K562 (cell line): Measurements from ENCODE around the gene DNAH1. TPM values are rescaled to one million over a fixed set of nuclear protein-coding genes. Genes with fewer than 3 reads are reported as not detected.

Source experiments
- CBFA2T2 ChIP-seq: fragments of 450-650 bp; conservative IDR thresholded peaks from 2 replicates; pipeline ENCODE4 v1.6.1; 2017; ENCODE audit warnings: mild to moderate bottlenecking
- CBX2 ChIP-seq: fragments of 200-600 bp; sonication (generic); IDR thresholded peaks from one replicate; pipeline ENCODE4 v1.6.1; 2012; ENCODE audit warnings: mild to moderate bottlenecking, low read length, inconsistent platforms; ENCODE audit not compliant: insufficient read depth, poor library complexity, severe bottlenecking
- CCAR2 ChIP-seq: fragments of 200-400 bp; formaldehyde crosslinking; IDR thresholded peaks from 2 replicates; pipeline ENCODE4 v1.6.1; 2017; ENCODE audit warnings: mild to moderate bottlenecking, low read depth, low read length
- CHD4 ChIP-seq: fragments of 200-600 bp; sonication (generic); IDR thresholded peaks from 3 replicates; pipeline ENCODE4 v1.6.1; 2012; ENCODE audit warnings: low read depth, mild to moderate bottlenecking, mixed read lengths, low read length, inconsistent platforms; ENCODE audit not compliant: insufficient read depth, insufficient replicate concordance, poor library complexity, severe bottlenecking
- ELF4 ChIP-seq: fragments of 450-650 bp; formaldehyde crosslinking; IDR thresholded peaks from 2 replicates; pipeline ENCODE4 v1.4.0; 2022; ENCODE audit warnings: missing genetic modification characterization
- FIP1L1 ChIP-seq: fragments of 200-400 bp; formaldehyde crosslinking; IDR thresholded peaks from 2 replicates; pipeline ENCODE4 v1.6.1; 2018; ENCODE audit warnings: mild to moderate bottlenecking, low read depth, low read length; ENCODE audit not compliant: poor library complexity, severe bottlenecking
- GABPB1 ChIP-seq: sonication (generic); formaldehyde crosslinking; IDR thresholded peaks from 2 replicates; pipeline ENCODE4 v1.8.0; 2022; ENCODE audit warnings: mild to moderate bottlenecking, missing genetic modification reagents
- HDAC6 ChIP-seq: IDR thresholded peaks from 2 replicates; pipeline ENCODE4 v1.6.1; 2012; ENCODE audit warnings: low read depth, mild to moderate bottlenecking, control low read depth, inconsistent platforms, low read length, moderate library complexity
- HMGN3 ChIP-seq: IDR thresholded peaks from 2 replicates; pipeline ENCODE4 v1.6.1; 2011; ENCODE audit warnings: borderline replicate concordance, low read depth, mild to moderate bottlenecking, mixed read lengths, low read length; ENCODE audit not compliant: insufficient read length; ENCODE audit errors: extremely low read depth
- NFIC ChIP-seq: fragments of 450-650 bp; IDR thresholded peaks from 2 replicates; pipeline ENCODE4 v1.6.1; 2017; ENCODE audit warnings: mild to moderate bottlenecking, inconsistent platforms
- NR4A1 ChIP-seq, 2 experiments: fragments of 250-450 bp in 1 of 2; fragments of 450-650 bp in 1 of 2; sonication (Bioruptor Pico) in 1 of 2; IDR thresholded peaks; 2 replicates each; pipeline versions ENCODE4 v1.4.0 to v1.6.1; 2016 to 2020; ENCODE audit warnings: mild to moderate bottlenecking in 2 of 2, missing compliant biosample characterization in 1 of 2, missing genetic modification characterization in 1 of 2, moderate library complexity in 1 of 2
- RBM22 ChIP-seq: fragments of 200-400 bp; formaldehyde crosslinking; IDR thresholded peaks from 2 replicates; pipeline ENCODE4 v1.6.1; 2018; ENCODE audit warnings: low read length, low read depth; ENCODE audit not compliant: poor library complexity, severe bottlenecking
- RCOR1 ChIP-seq, 2 experiments: IDR thresholded peaks; 2 replicates each; pipeline ENCODE4 v1.6.1; 2012; ENCODE audit warnings: low read depth in 2 of 2, low read length in 2 of 2, borderline replicate concordance in 1 of 2, improper control_type of control experiment in 1 of 2
- RUNX1 ChIP-seq: sonication (generic); IDR thresholded peaks from 2 replicates; pipeline ENCODE4 v1.6.1; 2016; ENCODE audit warnings: antibody characterized with exemption, low read depth
- SRF ChIP-seq, 2 experiments: fragments of 250-450, 450-650 bp in 1 of 2; sonication (Bioruptor Pico) in 1 of 2; sonication (generic) in 1 of 2; formaldehyde crosslinking; IDR thresholded peaks; 2 replicates each; pipeline versions ENCODE4 v1.5.0 to v1.5.1; 2020 to 2022; ENCODE audit warnings: mild to moderate bottlenecking in 1 of 2, missing genetic modification reagents in 1 of 2
- ZFP1 ChIP-seq: fragments of 450-650 bp; formaldehyde crosslinking; IDR thresholded peaks from 2 replicates; pipeline ENCODE4 v1.4.0; 2020; ENCODE audit warnings: mild to moderate bottlenecking, mixed read lengths
- ZNF184 ChIP-seq: sonication (generic); formaldehyde crosslinking; IDR thresholded peaks from 2 replicates; pipeline ENCODE4 v1.5.0; 2020; ENCODE audit warnings: missing genetic modification reagents
- ZNF197 ChIP-seq: fragments of 200-800 bp; sonication (Bioruptor generic); IDR thresholded peaks from 2 replicates; pipeline ENCODE4 v1.6.1; 2016; ENCODE audit warnings: low read depth, missing genetic modification characterization, missing compliant biosample characterization
- ZNF263 ChIP-seq: sonication (generic); formaldehyde crosslinking; IDR thresholded peaks from 2 replicates; pipeline ENCODE4 v1.8.0; 2022; ENCODE audit warnings: mild to moderate bottlenecking, missing genetic modification reagents, borderline replicate concordance
- ZNF311 ChIP-seq: fragments of 250-450 bp; sonication (Bioruptor Pico); IDR thresholded peaks from 2 replicates; pipeline ENCODE4 v1.4.0; 2020; ENCODE audit warnings: mild to moderate bottlenecking, moderate library complexity
- polyA plus RNA-seq, 8 experiments: library from polyadenylated mRNA; depleted of rRNA in 4 of 8; stranded (reverse) in 5 of 8; unstranded in 3 of 8; fragments of >200 nt; fragmentation: Nextera tagmentation in 2 of 8; fragmentation: Illumina TruSeq in 1 of 8; extraction: Ambion mirVana in 2 of 8; extraction: Trizol in 1 of 8; gene quantifications; 2 replicates each; pipeline versions ENCODE4 v1.2.1 to v1.2.3, GENCODE V29; 2011 to 2014; ENCODE audit warnings: inconsistent platforms in 1 of 8, missing spikeins in 1 of 8
- total RNA-seq, 7 experiments: library from RNA; depleted of rRNA in 6 of 7; stranded (reverse); fragments of >200 nt in 6 of 7; fragmentation: Illumina TruSeq in 2 of 7; extraction: Trizol in 2 of 7; gene quantifications; 2 replicates each; pipeline versions ENCODE4 v1.2.1 to v1.2.3, GENCODE V29; 2011 to 2021; ENCODE audit warnings: low replicate concordance in 1 of 7
- TF ChIP-seq, protein P1 (sequence below), 3 experiments: fragments of 200-800 bp in 1 of 3; sonication (Bioruptor generic) in 1 of 3; sonication (generic) in 1 of 3; formaldehyde crosslinking in 1 of 3; IDR thresholded peaks; 2 replicates each; pipeline versions ENCODE4 v1.6.1 to v1.8.0; 2016 to 2022; ENCODE audit warnings: mild to moderate bottlenecking in 2 of 3, missing compliant biosample characterization in 2 of 3, missing genetic modification characterization in 2 of 3, missing genetic modification reagents in 1 of 3
- TF ChIP-seq, protein P2 (sequence below): fragments of 250-450 bp; sonication (Bioruptor Pico); IDR thresholded peaks from 2 replicates; pipeline ENCODE4 v1.8.0; 2022; ENCODE audit warnings: inconsistent platforms, mild to moderate bottlenecking, moderate library complexity, borderline replicate concordance
- TF ChIP-seq, protein P3 (sequence below): fragments of 450-650 bp; IDR thresholded peaks from 2 replicates; pipeline ENCODE4 v1.7.0; 2016; ENCODE audit warnings: borderline replicate concordance

Gene DNAH1
- total and polyA plus RNA-seq, 9 of the 15 experiments (the other 6 are each of a cell fraction or from before 2014, with no cell fraction given), result 0.04 to 0.84 (median 0.50) TPM

GRCh38 chr3:52299879-52300611 lies 16.1 kb upstream of the DNAH1 start (continued):
- TF ChIP-seq, protein P1, sequence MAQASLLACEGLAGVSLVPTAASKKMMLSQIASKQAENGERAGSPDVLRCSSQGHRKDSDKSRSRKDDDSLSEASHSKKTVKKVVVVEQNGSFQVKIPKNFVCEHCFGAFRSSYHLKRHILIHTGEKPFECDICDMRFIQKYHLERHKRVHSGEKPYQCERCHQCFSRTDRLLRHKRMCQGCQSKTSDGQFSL (CRISPR knock-in tag; IDR thresholded peaks at IDR 0.05), result 0 out of 2 replicates have a peak, but pooled peaks have one; percentile 26
- TF ChIP-seq, protein P1 (tag; IDR thresholded peaks at IDR 0.05), result no peak
- TF ChIP-seq ZNF184 (CRISPR knock-in tag) (no peak), ZNF311 (CRISPR knock-in tag) (no peak), RUNX1 (no peak), ZNF197 (CRISPR knock-in tag) (no peak), FIP1L1 (no peak), RBM22 (no peak), CHD4 (no peak), RCOR1 (IDR thresholded peaks at IDR 0.05; ENCODE audit: borderline replicate concordance in 1 of 2, low read depth in 2 of 2, low read length in 2 of 2) (peak in 1 of 2 experiments; percentile 71; a peak in 1 of 4 replicates), ELF4 (CRISPR knock-in tag) (no peak), ZNF263 (CRISPR knock-in tag) (no peak), HDAC6 (no peak), SRF (CRISPR knock-in tag; IDR thresholded peaks at IDR 0.05) (peak in 1 of 2 experiments; percentile 74; a peak in 1 of 4 replicates), CBFA2T2 (peak; percentile 79), ZFP1 (CRISPR knock-in tag) (no peak), NFIC (peak; percentile 54), CCAR2 (no peak), CBX2 (no peak), NR4A1 (CRISPR knock-in tag; IDR thresholded peaks at IDR 0.05) (no peak), NR4A1 (tag; IDR thresholded peaks at IDR 0.05) (no peak), HMGN3 (peak; percentile 84), GABPB1 (CRISPR knock-in tag) (peak; percentile 13; the same call in 1 of the 2 replicates)
- TF ChIP-seq, protein P2, sequence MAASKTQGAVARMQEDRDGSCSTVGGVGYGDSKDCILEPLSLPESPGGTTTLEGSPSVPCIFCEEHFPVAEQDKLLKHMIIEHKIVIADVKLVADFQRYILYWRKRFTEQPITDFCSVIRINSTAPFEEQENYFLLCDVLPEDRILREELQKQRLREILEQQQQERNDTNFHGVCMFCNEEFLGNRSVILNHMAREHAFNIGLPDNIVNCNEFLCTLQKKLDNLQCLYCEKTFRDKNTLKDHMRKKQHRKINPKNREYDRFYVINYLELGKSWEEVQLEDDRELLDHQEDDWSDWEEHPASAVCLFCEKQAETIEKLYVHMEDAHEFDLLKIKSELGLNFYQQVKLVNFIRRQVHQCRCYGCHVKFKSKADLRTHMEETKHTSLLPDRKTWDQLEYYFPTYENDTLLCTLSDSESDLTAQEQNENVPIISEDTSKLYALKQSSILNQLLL (CRISPR knock-in tag), result no peak
- TF ChIP-seq, protein P3, sequence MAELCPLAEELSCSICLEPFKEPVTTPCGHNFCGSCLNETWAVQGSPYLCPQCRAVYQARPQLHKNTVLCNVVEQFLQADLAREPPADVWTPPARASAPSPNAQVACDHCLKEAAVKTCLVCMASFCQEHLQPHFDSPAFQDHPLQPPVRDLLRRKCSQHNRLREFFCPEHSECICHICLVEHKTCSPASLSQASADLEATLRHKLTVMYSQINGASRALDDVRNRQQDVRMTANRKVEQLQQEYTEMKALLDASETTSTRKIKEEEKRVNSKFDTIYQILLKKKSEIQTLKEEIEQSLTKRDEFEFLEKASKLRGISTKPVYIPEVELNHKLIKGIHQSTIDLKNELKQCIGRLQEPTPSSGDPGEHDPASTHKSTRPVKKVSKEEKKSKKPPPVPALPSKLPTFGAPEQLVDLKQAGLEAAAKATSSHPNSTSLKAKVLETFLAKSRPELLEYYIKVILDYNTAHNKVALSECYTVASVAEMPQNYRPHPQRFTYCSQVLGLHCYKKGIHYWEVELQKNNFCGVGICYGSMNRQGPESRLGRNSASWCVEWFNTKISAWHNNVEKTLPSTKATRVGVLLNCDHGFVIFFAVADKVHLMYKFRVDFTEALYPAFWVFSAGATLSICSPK, result no peak
